Stimulated activated CD4-positive, alpha-beta T cell treated with anti-CD3 and anti-CD28 coated beads, Interleukin-15, amount 100 ng/mL, for 1 hour (primary cell): ENCODE results near the gene LACTBL1.

Experiments
- DNase-seq, 2 donors: peaks; one replicate each; pipeline ENCODE4 v3.0.0-alpha.2; 2020; ENCODE audit warnings: low read depth in 1 of 2, low spot score in 1 of 2

The LACTBL1 gene

DNA sequence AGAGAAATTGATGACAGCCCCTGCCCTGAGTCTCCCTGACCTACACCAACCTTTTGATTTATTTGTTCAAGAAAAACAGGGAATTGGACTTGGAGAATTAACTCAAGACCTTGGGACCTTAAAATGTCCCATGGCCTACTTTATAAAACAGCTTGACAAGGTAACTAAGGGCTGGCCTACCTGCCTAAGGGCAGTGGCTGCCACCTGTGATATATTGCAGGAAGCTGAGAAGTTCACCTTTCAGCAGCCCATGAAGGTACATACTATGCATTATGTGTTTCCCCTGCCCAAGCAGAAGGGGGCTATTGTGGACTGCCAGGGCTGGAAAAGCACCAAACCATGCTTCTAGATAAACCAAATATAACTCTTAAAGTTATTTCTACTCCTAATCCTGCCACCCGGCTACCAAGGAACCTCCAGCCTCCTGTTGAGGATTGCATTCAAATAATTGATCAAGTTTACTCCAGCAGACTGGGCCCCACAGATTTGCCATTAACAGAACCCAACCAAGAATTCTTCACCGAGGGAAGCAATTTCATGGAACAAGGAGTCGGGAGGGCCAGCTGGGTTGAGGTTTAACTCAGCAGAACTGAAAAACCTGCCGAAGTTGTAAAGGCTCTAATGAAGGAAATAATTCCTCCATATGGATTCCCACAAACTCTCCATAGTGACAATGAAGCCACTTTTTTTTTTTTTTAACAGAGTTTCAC, 28.2 kb downstream of the LACTBL1 start:
- no peak for DNase-seq

DNA sequence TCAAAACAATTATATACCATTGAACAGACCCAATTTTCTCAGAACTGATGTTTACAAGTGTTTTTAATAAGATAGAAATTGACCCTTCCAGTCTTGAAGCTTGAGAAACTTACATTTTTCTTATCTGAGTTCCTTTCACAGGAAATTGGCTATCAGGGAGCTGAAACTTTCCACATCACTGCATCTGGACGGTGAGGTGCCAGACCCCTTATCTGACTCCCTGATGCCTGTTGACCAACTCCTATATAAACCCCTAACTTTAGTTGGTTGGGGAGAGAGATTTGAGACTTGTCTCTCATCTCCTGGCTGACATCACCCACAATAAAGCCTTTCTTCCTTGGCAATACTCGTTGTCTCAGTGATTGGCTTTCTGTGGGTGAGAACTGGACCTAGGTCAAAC, 31.4 kb downstream of the LACTBL1 start:
- no peak for DNase-seq

DNA sequence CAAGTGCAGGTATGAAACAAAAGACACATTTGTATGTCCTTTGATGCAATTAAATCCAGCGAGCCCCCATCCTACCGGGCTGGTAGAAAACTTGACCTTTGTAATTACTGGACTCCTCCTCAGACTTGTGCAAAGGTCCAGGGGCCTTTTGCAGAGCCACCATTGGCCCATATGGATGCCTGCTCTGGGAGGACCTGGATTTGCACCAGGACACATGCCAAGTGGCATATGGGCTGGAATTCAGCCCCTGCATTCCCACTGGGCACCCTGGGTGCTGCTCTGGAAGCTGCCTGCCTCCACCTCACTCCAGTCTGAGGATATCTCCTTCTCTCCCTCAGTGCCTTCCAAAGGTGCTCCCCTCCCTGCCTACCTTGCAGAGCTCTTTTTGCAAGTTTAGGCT, 36.0 kb downstream of the LACTBL1 start:
- DNase-seq = no peak

DNA sequence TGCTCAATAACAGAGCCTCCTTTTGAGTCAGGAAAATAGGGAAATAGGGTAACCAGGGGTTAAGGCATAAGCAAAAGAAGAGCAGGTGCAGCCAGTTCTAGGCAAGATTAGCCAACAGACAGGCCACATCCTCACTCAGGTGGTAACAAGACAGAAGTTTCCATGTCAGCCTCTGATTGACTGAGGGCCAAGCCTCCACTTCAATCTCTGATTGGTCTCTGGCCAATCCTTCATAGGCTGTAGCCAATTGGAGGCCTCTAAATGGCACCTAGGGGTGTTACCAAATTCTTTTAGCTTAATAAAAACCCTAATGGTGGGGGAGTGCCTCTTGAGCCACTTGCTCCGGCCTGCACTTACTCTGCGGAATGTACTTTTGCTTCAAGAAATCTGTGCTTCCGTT, 37.2 kb downstream of the LACTBL1 start:
- DNase-seq = no peak

DNA sequence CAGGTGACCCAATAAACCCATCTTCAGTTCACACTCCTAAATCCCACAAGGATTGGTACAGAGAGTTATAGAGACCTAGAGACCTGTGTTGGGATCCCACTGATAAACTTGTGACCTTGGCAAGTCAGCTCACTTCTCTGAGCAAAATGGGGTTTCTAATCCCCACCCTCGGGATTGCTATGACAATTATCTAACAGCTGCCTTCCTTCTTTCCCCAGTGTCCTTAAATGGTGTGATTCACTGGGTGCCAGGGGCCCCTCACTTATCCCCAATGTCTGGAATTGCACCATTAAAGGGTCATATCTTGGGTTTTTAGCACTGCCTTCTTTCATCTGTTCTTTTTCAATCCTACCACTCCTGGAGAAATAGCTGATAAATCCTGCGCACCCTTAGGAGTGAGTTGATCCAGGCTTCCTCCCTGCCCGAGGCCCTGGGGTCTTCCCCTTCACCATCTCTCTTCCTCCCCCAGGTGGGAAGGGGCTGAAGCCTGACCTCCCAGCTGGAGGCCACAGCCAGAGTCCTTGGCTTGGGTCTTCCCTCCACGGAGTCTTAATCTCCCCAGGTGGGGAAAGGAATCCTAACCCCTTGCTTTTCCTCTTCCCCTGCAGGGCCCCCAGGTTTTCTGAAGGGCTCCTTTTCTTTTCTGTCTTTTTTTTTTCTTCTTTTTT, 39.7 kb downstream of the LACTBL1 start:
- no peak for DNase-seq

DNA sequence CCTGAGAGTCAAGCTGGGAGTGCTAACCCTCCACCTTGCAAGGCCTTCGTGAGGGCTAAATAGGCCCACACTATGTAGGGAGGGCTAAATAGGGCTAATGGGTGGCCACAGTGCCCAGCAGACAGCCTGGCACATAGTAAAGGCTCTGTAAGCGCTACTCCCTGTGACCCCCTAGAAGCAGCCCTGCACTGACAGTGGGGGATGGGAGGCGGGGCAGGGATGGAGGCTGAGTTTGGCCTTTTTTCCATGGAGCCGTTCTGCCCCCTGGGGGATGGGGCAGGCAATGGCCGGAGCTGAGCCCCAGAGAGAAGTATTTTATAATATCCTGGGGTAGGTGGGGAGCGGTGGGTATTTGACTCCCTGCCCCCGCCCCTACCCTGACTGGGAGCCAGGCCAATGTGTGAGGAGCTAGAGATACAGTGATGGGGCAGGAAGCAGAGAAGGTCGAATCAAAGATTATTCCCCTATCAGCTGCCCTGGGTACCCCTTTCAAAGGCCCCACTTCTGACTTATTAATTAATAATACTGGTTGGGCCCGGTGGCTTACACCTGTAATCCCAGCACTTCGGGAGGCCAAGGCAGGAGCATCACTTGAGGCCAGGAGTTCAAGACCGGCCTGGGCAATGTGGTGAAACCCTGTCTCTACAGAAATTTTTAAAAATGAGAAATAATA, 42.3 kb downstream of the LACTBL1 start:
- no peak for DNase-seq

DNA sequence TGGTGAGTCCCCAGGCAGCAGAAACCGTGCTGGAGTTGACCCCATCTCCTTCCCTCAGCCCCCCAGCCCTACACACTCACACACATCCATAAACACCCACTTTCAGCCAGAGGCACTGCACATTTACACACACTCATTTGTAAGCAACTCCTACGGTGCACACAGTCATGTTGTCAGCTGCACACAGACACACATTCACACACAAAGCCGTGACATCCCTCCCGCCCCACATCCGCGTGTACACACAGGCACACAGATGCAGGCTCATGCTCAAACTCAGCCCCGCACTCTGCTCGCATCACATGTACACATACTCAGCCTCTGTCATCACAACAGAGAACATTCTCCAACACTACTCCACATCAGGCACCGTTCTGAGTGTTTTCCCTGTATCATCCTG, 47.6 kb downstream of the LACTBL1 start:
- no peak for DNase-seq

DNA sequence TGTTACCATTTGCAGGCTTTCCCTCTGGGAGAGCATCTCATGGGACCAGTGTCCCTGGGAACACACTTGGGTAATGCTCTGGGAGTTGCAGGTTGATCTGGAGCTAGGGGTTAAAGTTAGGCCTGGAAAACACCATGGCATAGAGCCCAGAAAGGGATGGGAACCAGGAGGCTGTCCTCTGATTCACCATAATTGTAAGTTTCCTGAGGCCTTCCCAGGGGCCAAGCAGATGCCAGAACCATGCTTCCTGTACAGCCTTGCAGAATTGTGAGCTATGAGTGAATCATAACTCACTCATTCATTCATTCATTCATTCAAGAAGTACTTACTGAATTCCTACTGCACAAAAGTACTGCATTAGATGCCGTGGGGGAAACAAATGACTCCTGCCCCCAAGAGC, 50.0 kb downstream of the LACTBL1 start:
- no peak for DNase-seq

DNA sequence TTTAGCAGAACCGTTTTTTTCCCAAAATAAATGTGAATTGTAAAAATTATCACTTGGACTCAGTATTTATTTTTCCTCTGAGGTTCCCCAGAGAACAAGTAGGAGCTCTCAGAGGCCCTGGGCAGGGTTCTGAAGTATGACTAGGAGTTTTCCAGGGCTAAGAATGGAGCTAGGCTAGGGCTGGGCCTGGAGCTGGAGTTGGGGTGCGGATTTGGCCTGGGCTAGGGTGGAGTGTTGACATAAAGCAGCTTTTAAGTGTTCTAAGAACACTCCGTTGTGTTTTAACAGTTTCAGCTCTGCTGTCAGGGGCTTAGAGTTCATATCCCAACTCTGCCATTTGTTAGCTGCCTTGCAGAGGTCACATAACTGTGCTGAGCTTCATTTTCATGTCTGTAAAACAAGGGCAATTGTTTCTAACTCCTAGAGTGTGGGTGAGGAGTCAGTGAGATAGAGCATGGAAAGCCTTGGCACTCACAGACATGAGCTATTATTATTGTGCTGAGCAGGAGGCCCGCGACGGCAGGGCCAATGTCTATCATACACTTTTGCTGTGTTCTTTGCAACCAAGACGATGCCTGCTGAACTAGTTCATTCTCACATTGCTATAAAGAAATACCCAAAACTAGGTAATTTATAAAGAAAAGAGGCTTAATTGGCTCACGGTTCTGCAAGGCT, 51.1 kb downstream of the LACTBL1 start:
- DNase-seq = no peak

DNA sequence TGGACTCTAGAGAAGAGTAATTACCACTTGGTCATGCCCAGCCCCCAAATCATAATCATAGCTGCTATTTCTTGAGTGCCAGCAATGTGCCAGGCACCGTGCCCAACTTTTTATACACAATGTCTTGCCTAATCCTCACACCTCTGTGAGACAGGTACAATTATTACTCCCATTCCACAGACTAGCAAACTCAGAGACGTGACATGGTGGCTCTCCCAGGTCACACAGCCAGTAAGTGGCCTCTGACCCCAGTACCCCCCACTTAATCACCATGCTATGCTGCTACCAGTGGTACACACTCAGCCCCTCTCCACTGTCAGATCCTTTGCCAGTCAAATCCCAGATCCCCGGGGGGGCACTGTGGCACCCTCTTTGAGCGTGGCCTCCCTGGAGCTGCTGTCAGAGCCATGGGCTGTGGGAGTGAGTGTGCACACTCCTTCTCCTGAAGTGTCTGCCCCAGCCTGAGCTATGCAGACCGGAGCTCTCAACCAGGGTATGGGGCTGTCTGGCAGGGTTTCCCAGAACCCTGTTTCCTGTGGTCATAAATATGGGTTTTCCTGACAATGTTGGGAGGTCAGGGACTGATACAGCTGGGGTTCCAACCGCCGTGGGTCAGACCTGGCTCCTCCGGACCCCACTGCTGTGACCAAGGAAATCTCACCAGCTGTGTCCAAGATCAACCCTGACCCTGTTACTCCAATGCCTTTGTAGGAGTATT, 51.8 kb downstream of the LACTBL1 start:
- DNase-seq = no peak

DNA sequence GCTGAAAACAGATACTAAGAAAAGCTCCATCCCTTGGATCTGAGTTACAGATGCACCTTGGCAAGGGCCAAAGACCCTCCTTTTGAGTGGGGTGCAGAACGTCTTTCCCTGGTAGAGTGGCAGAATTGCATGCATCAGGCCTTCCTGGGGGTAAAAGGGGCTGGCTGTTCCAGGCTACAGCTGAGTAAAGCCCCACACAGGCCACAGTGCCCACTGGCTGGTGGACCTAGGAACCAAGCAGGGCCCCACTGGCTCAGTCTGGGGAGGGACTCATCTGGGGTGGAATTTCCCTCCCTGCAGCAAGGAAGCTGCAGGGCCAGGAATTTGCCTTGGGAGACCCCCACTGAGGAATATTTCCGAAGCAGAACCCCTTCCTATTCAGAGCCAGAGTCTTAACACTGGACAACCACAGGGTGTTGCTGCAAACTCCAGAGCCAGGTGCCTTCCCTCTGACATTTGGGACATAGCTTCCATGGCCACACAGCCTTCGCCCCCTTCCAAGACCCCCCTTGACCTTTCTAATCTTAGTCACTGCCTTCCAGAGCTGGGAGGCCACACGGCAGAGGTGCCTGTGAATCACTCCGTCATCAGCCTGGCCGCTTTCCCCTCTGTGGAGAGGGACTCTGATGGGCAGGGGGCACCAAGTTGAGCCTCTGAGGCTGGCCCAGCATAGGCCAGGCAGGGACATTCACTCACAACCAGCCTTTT, 52.5 kb downstream of the LACTBL1 start:
- no peak for DNase-seq

DNA sequence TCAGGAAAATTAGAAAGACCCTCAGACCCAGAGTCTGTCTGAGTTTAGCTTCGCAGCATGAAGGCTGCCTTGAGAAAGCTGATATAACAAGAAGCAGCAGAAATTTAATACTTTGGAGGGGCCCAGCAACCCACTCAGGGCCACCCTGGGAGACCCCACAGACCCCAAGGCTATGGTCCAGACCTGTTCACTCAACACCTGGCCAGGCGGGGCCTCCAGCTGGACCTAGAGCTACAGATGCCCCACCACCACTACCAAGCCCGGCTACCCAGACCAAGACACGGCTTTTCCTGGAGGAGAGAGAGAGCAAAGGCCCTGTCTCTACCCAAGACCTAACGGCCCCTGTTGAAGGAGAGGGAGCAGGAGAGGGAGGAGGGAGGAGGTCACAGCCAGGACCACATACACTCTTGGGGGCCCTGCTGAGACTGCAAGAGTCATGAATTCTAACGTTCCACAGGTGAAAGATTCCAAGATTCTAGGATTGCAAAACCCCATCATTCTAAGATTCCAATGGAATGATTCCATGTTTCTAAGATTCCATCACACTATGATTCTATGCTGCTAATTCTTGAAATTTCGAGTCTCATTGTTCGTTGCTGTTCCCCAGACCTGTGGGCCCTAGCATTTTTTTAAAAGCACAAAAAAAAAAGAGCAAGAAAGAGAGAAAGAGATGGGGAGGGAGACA, 53.2 kb downstream of the LACTBL1 start:
- no peak for DNase-seq

DNA sequence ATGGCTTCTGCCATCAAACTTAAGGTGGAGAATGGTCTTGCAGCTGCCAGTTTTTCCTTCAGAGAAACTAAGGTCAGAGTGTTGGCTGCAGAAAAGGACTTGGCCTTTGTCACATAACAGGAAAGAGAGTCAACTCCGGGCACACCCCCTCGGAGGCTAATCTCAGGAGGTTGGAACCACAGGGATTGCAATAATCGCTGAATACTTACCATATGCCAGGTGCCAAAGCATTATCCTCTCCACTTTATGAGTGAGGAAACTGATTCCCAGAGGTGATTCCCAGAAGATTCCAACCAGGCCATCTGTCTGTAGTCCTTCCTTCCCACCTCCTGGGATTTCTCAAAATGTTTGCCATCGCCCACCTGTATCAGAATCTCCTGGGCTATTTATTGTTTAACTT, 54.0 kb downstream of the LACTBL1 start:
- no peak for DNase-seq

DNA sequence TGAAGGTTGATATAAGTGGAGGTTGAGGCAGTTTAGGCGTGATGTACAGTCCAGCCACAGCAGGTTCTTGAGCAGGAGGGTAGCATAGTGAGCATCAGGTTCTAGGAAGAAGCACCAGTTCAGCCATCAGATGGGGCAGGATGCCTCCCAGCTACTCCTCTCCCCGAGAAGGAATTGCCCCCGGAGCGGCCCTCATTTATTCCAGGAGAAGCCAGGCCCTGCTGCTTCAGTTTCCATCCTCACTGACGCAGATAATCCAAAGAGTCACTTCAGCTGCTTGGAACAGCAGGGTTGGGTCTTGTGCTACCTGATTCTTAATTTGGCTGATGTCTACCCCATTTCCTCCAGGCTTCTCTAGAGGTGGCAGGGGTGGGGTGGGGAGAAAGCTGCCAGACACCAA, 54.7 kb downstream of the LACTBL1 start:
- no peak for DNase-seq

DNA sequence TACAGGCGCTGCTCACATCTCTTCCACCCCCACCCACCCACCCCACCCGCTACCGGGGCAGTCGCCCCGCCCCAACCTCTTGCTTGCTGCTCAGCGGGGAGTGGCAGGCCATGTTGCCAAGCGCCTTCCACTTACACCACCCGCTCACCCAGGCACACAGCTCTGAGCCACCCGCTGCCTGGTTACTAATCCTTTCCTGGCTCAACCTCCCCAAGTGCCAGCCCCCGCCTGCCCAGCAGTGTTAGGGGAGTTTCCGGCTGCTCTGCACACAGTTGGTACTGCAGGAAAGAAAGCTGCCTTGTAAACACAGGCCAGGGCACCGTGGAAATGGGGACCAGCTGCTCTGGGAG, 56.2 kb downstream of the LACTBL1 start:
- DNase-seq = no peak

DNA sequence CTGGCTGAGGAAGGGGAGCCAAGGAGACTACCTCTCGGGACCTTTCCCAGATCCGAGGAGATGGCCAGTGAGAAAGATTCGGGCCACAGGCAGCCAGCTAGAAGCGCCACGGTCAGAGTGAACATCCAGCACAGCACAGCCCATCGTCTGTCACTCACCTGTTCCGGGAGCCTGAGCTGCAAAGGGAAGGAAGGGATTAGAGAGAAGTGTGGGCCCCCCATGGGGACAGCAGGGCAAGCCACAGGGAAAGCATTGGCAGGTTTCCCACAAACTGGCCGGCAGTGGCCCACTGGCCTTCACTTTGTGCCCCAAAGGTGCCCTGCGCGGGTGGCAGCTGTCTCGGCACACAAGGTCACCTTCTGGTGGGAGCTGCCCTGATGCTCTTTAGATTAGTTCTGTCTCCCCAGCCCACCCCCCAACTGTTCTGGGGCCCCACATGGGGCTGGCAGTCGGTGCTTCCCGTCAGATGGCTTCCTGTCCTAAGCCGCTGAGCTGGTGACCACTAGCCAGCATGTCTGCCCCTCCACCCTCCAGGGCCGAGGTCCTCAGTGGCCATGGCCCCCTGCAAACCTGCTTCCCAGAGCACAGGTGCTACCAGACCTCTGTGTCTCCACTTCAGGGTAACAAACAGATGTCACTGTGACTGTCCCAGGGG, 56.7 kb downstream of the LACTBL1 start:
- no peak for DNase-seq

DNA sequence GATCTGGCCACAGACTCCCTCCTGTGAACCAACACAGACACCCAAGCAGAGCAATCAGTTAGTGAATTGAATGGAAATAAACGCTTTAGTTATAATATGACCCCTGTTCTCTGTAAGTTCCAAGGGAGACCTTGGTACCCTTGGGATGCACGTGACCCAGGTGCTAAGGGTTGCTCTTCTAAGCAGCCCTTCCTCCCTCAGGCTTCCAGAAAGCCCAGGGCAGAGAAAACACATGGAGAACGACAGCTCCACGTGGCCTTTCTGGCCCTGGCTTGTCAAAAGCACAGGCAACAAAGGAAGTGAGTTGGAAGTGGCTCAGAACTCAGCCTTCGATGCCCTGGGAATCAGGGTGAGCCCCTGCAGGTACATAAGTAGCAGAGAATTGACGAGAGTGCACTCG, 57.4 kb downstream of the LACTBL1 start:
- DNase-seq = no peak

DNA sequence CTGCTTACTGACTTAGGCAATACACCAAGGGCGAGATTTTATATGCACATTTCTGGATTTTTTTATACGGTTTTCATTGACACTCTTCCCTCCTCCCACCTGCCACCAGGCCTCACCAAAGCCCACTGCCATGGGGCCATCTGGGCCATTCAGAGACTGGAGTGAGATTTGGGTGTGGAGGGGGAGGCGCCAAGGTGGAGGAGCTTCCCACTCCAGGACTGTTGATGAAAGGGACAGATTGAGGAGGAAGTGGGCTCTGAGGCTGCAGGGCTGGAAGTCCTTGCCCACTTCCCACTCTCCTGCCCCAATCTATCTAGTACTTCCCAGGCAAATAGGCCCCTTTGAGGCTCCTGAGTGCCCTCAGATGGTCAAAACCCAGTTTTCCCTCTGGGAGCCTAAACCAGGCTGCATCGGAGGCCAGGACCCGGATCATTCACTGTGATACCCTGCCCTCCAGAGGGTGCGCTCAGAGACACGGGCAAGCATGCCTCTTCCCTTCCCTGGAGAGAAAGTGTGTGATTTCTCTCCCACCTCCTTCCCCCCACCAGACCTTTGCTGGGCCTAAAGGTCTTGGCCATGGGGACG, 57.9 kb downstream of the LACTBL1 start:
- no peak for DNase-seq

DNA sequence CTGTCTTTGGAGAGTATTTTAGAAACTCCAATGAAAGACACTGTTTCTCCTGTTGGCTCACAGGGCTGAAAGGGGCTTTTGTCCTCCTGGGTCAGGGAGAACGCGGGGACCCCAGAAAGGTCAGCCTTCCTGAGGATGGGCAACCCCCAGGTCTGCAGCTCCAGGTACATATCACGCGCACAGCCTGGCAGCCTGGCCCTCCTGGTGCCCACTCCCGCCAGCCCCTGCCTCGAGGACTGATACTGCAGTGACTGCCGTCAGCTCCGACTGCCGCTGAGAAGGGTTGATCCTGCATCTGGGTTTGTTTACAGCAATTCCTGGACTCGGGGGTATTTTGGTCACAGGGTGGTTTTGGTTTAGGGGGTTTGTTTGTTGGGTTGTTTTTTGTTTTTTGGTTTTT, 58.5 kb downstream of the LACTBL1 start:
- DNase-seq = no peak
